IMR-90 (cell line): Measurements from ENCODE around the gene SSR1. TPM values are rescaled to one million over a fixed set of nuclear protein-coding genes. Genes with fewer than 3 reads are reported as not detected.
"Not testable (repeated sequence)": the region's sequence is repeated elsewhere in the genome, so short reads cannot be mapped to it uniquely, and the experiment has no call there.

Experiments used
- ATAC-seq: fragments of 200-7000 bp; cut with Tn5 transposase; 2 replicates; pipeline ENCODE4 v1.9.1; 2020; ENCODE audit warnings: low read depth, mild to moderate bottlenecking, moderate library complexity
- BruUV-seq: library from RNA; stranded (reverse); fragments of 400-500 nt; replicated peaks from 2 replicates; lab custom pipeline; 2021; lab: Mats Ljungman, UMichigan
- CTCF ChIA-PET: fragments of 300-600 bp; formaldehyde crosslinking; extraction: SDS; loops from one replicate; lab custom pipeline; 2021; ENCODE audit warnings: antibody characterized with exemption; lab: Yijun Ruan, JAX
- POLR2A ChIA-PET: fragments of 300-600 bp; sonication (Branson Sonifier 250); formaldehyde crosslinking; loops from one replicate; lab custom pipeline; 2022; ENCODE audit warnings: antibody characterized with exemption; ENCODE audit not compliant: unreplicated experiment; lab: Charles Lee
- DNase-seq: peaks from one replicate; pipeline ENCODE4 v3.0.0; 2013
- H2AFZ ChIP-seq: replicated peaks from 2 replicates; pipeline ENCODE3; 2013; ENCODE audit warnings: low read length, mild to moderate bottlenecking; ENCODE audit not compliant: poor library complexity
- H2AK5ac ChIP-seq: 2 replicates; pipeline ENCODE4 v1.6.1; 2013; ENCODE audit warnings: low read depth, low read length, inconsistent platforms
- H2AK9ac ChIP-seq: replicated peaks from 2 replicates; pipeline ENCODE3; 2013; ENCODE audit warnings: mild to moderate bottlenecking, low read depth, low read length, moderate library complexity; ENCODE audit not compliant: poor library complexity
- H2BK120ac ChIP-seq: 2 replicates; pipeline ENCODE4 v1.6.1; 2013; ENCODE audit warnings: low read depth, low read length, inconsistent platforms
- H2BK15ac ChIP-seq: 3 replicates; pipeline ENCODE4 v1.6.1; 2013; ENCODE audit warnings: low read depth, low read length, inconsistent platforms
- H2BK20ac ChIP-seq: 2 replicates; pipeline ENCODE4 v1.6.1; 2013; ENCODE audit warnings: low read depth, mild to moderate bottlenecking, inconsistent platforms, low read length, moderate library complexity
- H2BK5ac ChIP-seq: 2 replicates; pipeline ENCODE4 v1.6.1; 2013; ENCODE audit warnings: mild to moderate bottlenecking, low read depth, low read length, inconsistent platforms; ENCODE audit not compliant: poor library complexity, severe bottlenecking
- H3K14ac ChIP-seq: replicated peaks from 2 replicates; pipeline ENCODE4 v1.6.1; 2013; ENCODE audit warnings: low read depth, low read length, inconsistent platforms
- H3K18ac ChIP-seq: 2 replicates; pipeline ENCODE4 v1.6.1; 2013; ENCODE audit warnings: low read depth, low read length, control low read depth
- H3K23ac ChIP-seq: 2 replicates; pipeline ENCODE4 v1.6.1; 2013; ENCODE audit warnings: low read depth, low read length, inconsistent platforms
- H3K27ac ChIP-seq: 2 replicates; pipeline ENCODE4 v1.5.1; 2013; ENCODE audit warnings: mild to moderate bottlenecking, control low read depth, low read length; ENCODE audit not compliant: insufficient read depth
- H3K27me3 ChIP-seq: 2 replicates; pipeline ENCODE4 v1.6.1; 2013; ENCODE audit warnings: low read length; ENCODE audit not compliant: control insufficient read depth, insufficient read depth
- H3K36me3 ChIP-seq: 2 replicates; pipeline ENCODE4 v1.6.1; 2013; ENCODE audit warnings: low read length, mixed read lengths; ENCODE audit not compliant: control insufficient read depth, insufficient read depth
- H3K4ac ChIP-seq: 2 replicates; pipeline ENCODE4 v1.6.1; 2013; ENCODE audit warnings: low read depth, low read length, inconsistent platforms
- H3K4me1 ChIP-seq: 2 replicates; pipeline ENCODE4 v1.6.1; 2013; ENCODE audit warnings: low read length, mixed read lengths; ENCODE audit not compliant: control insufficient read depth, insufficient read depth
- H3K4me2 ChIP-seq: 2 replicates; pipeline ENCODE4 v1.6.1; 2013; ENCODE audit warnings: low read depth, mild to moderate bottlenecking, control low read depth, low read length, moderate library complexity
- H3K4me3 ChIP-seq: 2 replicates; pipeline ENCODE4 v1.5.1; 2013; ENCODE audit warnings: low read depth, mild to moderate bottlenecking, control low read depth, low read length, moderate library complexity; ENCODE audit not compliant: insufficient read depth
- H3K56ac ChIP-seq: 2 replicates; pipeline ENCODE4 v1.6.1; 2013; ENCODE audit warnings: low read length, inconsistent platforms; ENCODE audit not compliant: insufficient read depth; ENCODE audit errors: extremely low read depth
- H3K79me1 ChIP-seq, 2 experiments: 2 replicates each; pipeline ENCODE4 v1.6.1; 2013; ENCODE audit warnings: low read length in 2 of 2, inconsistent platforms in 1 of 2, low read depth in 1 of 2
- H3K9ac ChIP-seq: 2 replicates; pipeline ENCODE4 v1.6.1; 2013; ENCODE audit warnings: low read depth, low read length, control low read depth
- H3K9me1 ChIP-seq: 2 replicates; pipeline ENCODE4 v1.6.1; 2013; ENCODE audit warnings: low read length, inconsistent platforms; ENCODE audit not compliant: insufficient read depth
- H3K9me3 ChIP-seq: 2 replicates; pipeline ENCODE4 v1.6.1; 2013; ENCODE audit warnings: low read length; ENCODE audit not compliant: control insufficient read depth, insufficient read depth
- H4K20me1 ChIP-seq: 2 replicates; pipeline ENCODE4 v1.6.1; 2013; ENCODE audit warnings: low read length, inconsistent platforms; ENCODE audit not compliant: insufficient read depth
- H4K5ac ChIP-seq: 2 replicates; pipeline ENCODE4 v1.6.1; 2013; ENCODE audit warnings: mild to moderate bottlenecking, low read depth, low read length, control low read depth
- H4K8ac ChIP-seq, 2 experiments: 2 replicates each; pipeline ENCODE4 v1.6.1; 2013; ENCODE audit warnings: low read depth in 2 of 2, low read length in 2 of 2, control low read depth in 1 of 2, inconsistent platforms in 1 of 2
- H4K91ac ChIP-seq: 2 replicates; pipeline ENCODE4 v1.6.1; 2013; ENCODE audit warnings: low read depth, low read length, inconsistent platforms; ENCODE audit not compliant: insufficient read depth
- WGBS, 2 experiments: methylation state at CpG; one replicate each; pipeline versions ENCODE4 v1.1.5 to v1.1.7; 2013; ENCODE audit warnings: missing lambda C conversion rate in 2 of 2; ENCODE audit not compliant: insufficient read length in 1 of 2; ENCODE audit errors: extremely low coverage in 2 of 2; 5-methylcytosine and 5-hydroxymethylcytosine counted together
- dilution Hi-C: fragments of 300-500 bp; cut with HindIII; formaldehyde crosslinking; loops from one replicate; pipeline ENCODE4 v1.14.3; 2018; ENCODE audit warnings: low sequenced_read_pairs; ENCODE audit not compliant: unreplicated experiment
- in situ Hi-C: fragments of 300-500 bp; cut with MboI; formaldehyde crosslinking; loops from 3 replicates; pipeline ENCODE4 v1.14.3; 2019; ENCODE audit warnings: low sequenced_read_pairs, inconsistent platforms, mixed read lengths
- intact Hi-C: fragments of 100-400 bp; cut with micrococcal nuclease; formaldehyde crosslinking; loops from 2 replicates; pipeline ENCODE4 v1.10.0; 2022
- polyA plus RNA-seq, 3 experiments: library from polyadenylated mRNA; depleted of rRNA; stranded (reverse); fragments of >200 nt; gene quantifications; 2 replicates each; pipeline ENCODE4 v1.2.3, GENCODE V29; 2012; ENCODE audit warnings: low replicate concordance in 1 of 3
- total RNA-seq: library from RNA; depleted of rRNA; stranded (reverse); fragments of >200 nt; gene quantifications from 2 replicates; pipeline ENCODE4 v1.2.3, GENCODE V29; 2012

Gene SSR1
- total and polyA plus RNA-seq, 2 of the 4 experiments (the other 2 are of a cell fraction) = 110 to 120 TPM

DNA sequence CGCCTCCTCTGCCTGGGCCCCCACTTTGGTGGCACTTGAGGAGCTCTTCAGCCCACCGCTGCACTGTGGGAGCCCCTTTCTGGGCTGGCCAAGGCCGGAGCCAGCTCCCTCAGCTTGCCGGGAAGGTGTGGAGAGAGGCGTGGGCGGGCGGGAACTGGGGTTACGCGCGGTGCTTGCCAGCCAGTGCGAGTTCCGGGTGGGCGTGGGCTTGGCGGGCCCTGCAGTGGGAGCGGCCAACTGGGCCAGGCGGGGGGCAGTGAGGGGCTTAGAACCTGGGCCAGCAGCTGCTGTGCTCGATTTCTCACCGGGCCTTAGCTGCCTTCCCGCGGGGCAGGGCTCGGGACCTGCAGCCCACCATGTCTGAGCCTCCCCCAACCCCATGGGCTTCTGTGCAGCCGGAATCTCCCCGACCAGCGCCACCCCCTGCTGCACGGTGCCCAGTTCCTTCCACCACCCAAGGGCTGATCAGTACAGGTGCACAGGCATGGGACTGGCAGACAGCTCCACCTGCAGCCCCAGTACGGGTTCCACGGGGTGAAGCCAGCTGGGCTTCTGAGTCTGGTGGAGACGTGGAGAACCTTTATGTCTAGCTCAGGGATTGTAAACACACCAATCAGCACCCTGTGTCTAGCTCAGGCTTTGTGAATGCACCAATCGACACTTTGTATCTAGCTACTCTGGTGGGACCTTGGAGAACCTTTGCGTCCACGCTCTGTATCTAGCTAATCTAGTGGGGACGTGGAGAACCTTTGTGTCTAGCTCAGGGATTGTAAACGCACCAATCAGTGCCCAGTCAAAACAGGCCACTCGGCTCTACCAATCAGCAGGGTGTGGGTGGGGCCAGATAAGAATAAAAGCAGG is 2.3 kb upstream of the SSR1 start:
- H2AFZ ChIP-seq, H2BK120ac ChIP-seq, H3K9ac ChIP-seq, H2AK5ac ChIP-seq, H2BK5ac ChIP-seq, POLR2A ChIA-PET, H3K4me1 ChIP-seq, H4K5ac ChIP-seq, H3K4ac ChIP-seq, H3K9me3 ChIP-seq, H4K91ac ChIP-seq, H3K27ac ChIP-seq, H2BK15ac ChIP-seq, H4K8ac ChIP-seq, H3K27me3 ChIP-seq, H3K23ac ChIP-seq, ATAC-seq, H3K79me1 ChIP-seq, BruUV-seq, H3K56ac ChIP-seq, DNase-seq, intact Hi-C loops, dilution Hi-C loops, H2BK20ac ChIP-seq, H2AK9ac ChIP-seq, in situ Hi-C loops, H3K9me1 ChIP-seq, H3K4me3 ChIP-seq, CTCF ChIA-PET, H3K4me2 ChIP-seq, H4K20me1 ChIP-seq, H3K18ac ChIP-seq, H3K36me3 ChIP-seq, H3K14ac ChIP-seq: not testable (repeated sequence)
- 94% methylated on average over 10 of the region's 34 CpGs; no CpG with 5 or more reads in 1 of the 2 experiments for WGBS, 2 experiments
